Coronary artery (tissue), 2 donors: Measurements from ENCODE around the gene LPP.

Source experiments
- DNase-seq: peaks from one replicate; pipeline ENCODE4 v3.0.0-alpha.2; 2017; ENCODE audit warnings: low spot score
- H3K27ac ChIP-seq, 2 donors: fragments of 200-600 bp; sonication (generic); one replicate each; pipeline ENCODE4 v1.5.1; 2016 to 2019
- H3K4me3 ChIP-seq: fragments of 200-600 bp; sonication (generic); 2 replicates; pipeline ENCODE4 v1.5.1; 2016; ENCODE audit warnings: mild to moderate bottlenecking, moderate library complexity
- CTCF ChIP-seq: fragments of 200-600 bp; sonication (generic); IDR thresholded peaks from one replicate; pipeline ENCODE4 v1.5.1; 2019; ENCODE audit warnings: antibody characterized with exemption

LPP gene

GRCh38 chr3:188524052-188524451, 370.1 kb downstream of the LPP start:
- no peak for DNase-seq

GRCh38 chr3:188526057-188526456, 372.1 kb downstream of the LPP start:
- Histone ChIP-seq H3K4me3 (no peak overlapping the region), H3K27ac (peak overlapping the region in 1 of 2 donors; percentile 21)
- TF ChIP-seq CTCF = no peak
- DNase-seq = no peak

More at GRCh38 chr3:188524052-188524451, 370.1 kb downstream of the LPP start:
- H3K4me3 ChIP-seq = no peak overlapping the region
- no peak overlapping the region for H3K27ac ChIP-seq
- TF ChIP-seq CTCF = no peak

GRCh38 chr3:188527389-188527788, 373.4 kb downstream of the LPP start:
- H3K4me3 ChIP-seq = no peak overlapping the region
- TF ChIP-seq CTCF = no peak
- no peak overlapping the region for H3K27ac ChIP-seq
- no peak for DNase-seq

- no peak for DNase-seq
- TF ChIP-seq CTCF = no peak
- no peak overlapping the region for H3K4me3 ChIP-seq
- no peak overlapping the region for H3K27ac ChIP-seq
These were observed 374.4 kb downstream of the LPP start for GRCh38 chr3:188528396-188528795.

GRCh38 chr3:188529228-188529627, 375.3 kb downstream of the LPP start:
- no peak for TF ChIP-seq CTCF
- H3K4me3 ChIP-seq = no peak overlapping the region
- no peak overlapping the region for H3K27ac ChIP-seq
- no peak for DNase-seq

- H3K27ac ChIP-seq = no peak overlapping the region
These were observed 376.3 kb downstream of the LPP start for GRCh38 chr3:188530226-188530625.

More at GRCh38 chr3:188530226-188530625, 376.3 kb downstream of the LPP start:
- H3K4me3 ChIP-seq = no peak overlapping the region
- no peak for DNase-seq
- TF ChIP-seq CTCF = no peak
